Keratinocyte (primary cell): ENCODE data around the gene RNF149.

Experiments
- CTCF ChIP-seq, 3 experiments: IDR thresholded peaks in 1 of 3; conservative IDR thresholded peaks in 1 of 3; optimal IDR thresholded peaks in 1 of 3; 2 replicates in 2 of 3; 3 replicates in 1 of 3; pipeline versions ENCODE3 to v1.5.1; 2011; ENCODE audit warnings: low read length in 3 of 3, mild to moderate bottlenecking in 3 of 3, moderate library complexity in 2 of 3, control low read depth in 1 of 3, inconsistent platforms in 1 of 3; ENCODE audit not compliant: insufficient read depth in 2 of 3; ENCODE audit errors: extremely low read depth in 1 of 3
- EZH2 ChIP-seq: IDR thresholded peaks from one replicate; pipeline ENCODE4 v1.6.1; 2012; ENCODE audit warnings: inconsistent platforms, mild to moderate bottlenecking, low read length, moderate library complexity

DNA sequence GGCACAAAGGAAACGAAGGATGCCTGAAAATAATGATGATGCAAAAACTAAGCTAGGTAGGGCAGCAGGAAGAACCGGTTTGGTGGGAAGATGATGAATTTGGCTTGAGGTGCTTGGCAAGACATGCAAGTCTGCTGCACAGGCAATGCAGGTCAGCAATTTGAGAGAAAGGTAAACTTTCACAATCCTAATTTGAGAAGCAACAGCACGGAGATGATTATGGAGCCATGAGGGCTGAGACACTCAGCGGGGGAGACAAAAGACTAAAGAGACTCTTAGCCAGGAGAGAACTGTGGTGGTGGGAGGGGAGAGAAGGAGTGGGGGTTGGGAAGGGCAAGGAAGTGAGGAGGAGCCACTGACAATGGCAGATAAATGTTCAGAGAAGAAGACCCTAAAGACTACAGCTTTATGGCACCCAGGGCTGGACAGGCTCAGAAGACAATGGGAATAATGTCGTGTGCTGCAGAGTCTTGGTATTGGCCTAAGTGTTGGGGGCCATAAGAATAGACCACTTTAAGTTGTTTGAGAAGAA, 19.4 kb upstream of the RNF149 start:
- TF ChIP-seq CTCF (optimal IDR thresholded peaks at IDR 0.05 in 1 of 3, IDR thresholded peaks at IDR 0.05 in 1 of 3, conservative IDR thresholded peaks at IDR 0.05 in 1 of 3; ENCODE audit: extremely low read depth in 1 of 3, insufficient read depth in 2 of 3, low read length in 3 of 3) (no peak), EZH2 (no peak)
